ENCODE measurements around the gene HIP1.
A peak's percentile ranks its signal among the peaks of the same experiment; 100 is the strongest.

HIP1 gene

GRCh38 chr7:75757860-75758259 is 19.1 kb upstream of the HIP1 start:
- H3K79me2 ChIP-seq (ENCODE audit: insufficient read depth, low read length), result no peaks in the 10 kb centered on the region
- TF ChIP-seq EZH2 (IDR thresholded peaks at IDR 0.05; ENCODE audit: borderline replicate concordance, low read length) (no peak), CTCF (IDR thresholded peaks at IDR 0.05; ENCODE audit: low read length) (no peak)
- no peak overlapping the region for H2AFZ ChIP-seq (ENCODE audit: low read length)
- no peaks in the 10 kb centered on the region for H3K36me3 ChIP-seq (ENCODE audit: insufficient read depth, low read length)
- H3K4me2 ChIP-seq (ENCODE audit: low read length), result no peak overlapping the region
- peaks cover 3% of the 10 kb centered on the region; the same call in 1 of the 2 replicates for H3K27me3 ChIP-seq (ENCODE audit: insufficient read depth, low read length)
- no peaks in the 10 kb centered on the region for H3K9me3 ChIP-seq (ENCODE audit: low read length)
- H3F3A ChIP-seq (ENCODE audit: insufficient read depth, low read length), result no peaks in the 10 kb centered on the region
- H3K27ac ChIP-seq (ENCODE audit: low read depth, low read length, poor library complexity, severe bottlenecking), result no peak overlapping the region
- no peaks in the 10 kb centered on the region for H4K20me1 ChIP-seq (ENCODE audit: insufficient read depth, low read length)
- H3K9ac ChIP-seq (ENCODE audit: low read length), result no peak overlapping the region
- H3K4me3 ChIP-seq (ENCODE audit: low read depth, low read length, poor library complexity, severe bottlenecking), result no peak overlapping the region
- no peaks in the 10 kb centered on the region for H3K4me1 ChIP-seq (ENCODE audit: insufficient read depth, low read length, severe bottlenecking)
- H3K9me2 ChIP-seq (ENCODE audit: low read depth, low read length), result no peaks in the 10 kb centered on the region

GRCh38 chr7:75756991-75757676 is 18.4 kb upstream of the HIP1 start:
- Histone ChIP-seq H3K4me2 (ENCODE audit: low read length) (no peak overlapping the region), H3F3A (ENCODE audit: insufficient read depth, low read length) (no peaks in the 10 kb centered on the region), H3K27me3 (ENCODE audit: insufficient read depth, low read length) (peaks cover 3% of the 10 kb centered on the region; the same call in 1 of the 2 replicates), H3K9me2 (ENCODE audit: low read depth, low read length) (no peaks in the 10 kb centered on the region), H2AFZ (ENCODE audit: low read length) (no peak overlapping the region), H4K20me1 (ENCODE audit: insufficient read depth, low read length) (no peaks in the 10 kb centered on the region), H3K36me3 (ENCODE audit: insufficient read depth, low read length) (no peaks in the 10 kb centered on the region), H3K4me3 (ENCODE audit: low read depth, low read length, poor library complexity, severe bottlenecking) (no peak overlapping the region), H3K9me3 (ENCODE audit: low read length) (no peaks in the 10 kb centered on the region), H3K27ac (ENCODE audit: low read depth, low read length, poor library complexity, severe bottlenecking) (no peak overlapping the region), H3K4me1 (ENCODE audit: insufficient read depth, low read length, severe bottlenecking) (no peaks in the 10 kb centered on the region), H3K9ac (ENCODE audit: low read length) (no peak overlapping the region), H3K79me2 (ENCODE audit: insufficient read depth, low read length) (no peaks in the 10 kb centered on the region)
- TF ChIP-seq EZH2 (IDR thresholded peaks at IDR 0.05; ENCODE audit: borderline replicate concordance, low read length) (no peak), CTCF (IDR thresholded peaks at IDR 0.05; ENCODE audit: low read length) (peak; percentile 50)

DNA sequence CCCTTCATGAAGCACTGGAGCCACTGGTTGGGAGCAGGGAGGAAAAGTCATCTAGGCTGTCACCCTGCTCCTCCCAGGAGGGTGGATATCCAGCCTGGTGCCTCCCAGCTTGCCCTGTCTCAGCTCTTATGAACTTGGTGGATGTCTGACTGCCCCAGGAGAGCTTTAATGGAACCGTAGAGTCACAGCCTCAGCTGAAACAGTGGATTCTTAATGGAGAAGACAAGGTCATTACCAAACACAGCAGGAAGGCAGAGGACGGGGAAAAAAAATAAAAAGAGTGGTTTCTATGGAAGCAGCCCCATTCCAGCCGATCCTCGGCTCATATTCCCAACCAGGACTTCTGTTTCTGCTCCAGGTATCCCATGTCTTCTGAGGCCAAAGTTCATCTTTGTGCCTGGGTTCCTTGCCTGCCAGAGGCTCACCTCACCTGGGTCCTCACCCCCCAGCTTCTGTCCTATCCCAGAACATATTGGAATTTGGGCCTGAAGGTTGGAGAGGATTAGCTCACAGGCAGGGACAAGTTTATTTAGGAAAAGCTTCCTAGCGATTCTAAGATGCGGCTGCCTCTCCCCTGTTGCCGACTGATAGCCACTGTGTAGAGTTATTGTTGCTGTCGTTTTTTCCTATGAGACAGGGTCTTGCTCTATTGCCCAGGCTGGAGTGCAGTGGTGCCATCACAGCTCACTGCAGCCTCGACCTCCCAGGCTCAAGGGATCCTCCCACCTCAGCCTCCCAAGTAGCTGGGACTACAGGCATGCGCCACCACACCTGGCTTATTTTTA is 17.7 kb upstream of the HIP1 start:
- Histone ChIP-seq H2AFZ (ENCODE audit: low read length) (no peak overlapping the region), H3K4me3 (ENCODE audit: low read depth, low read length, poor library complexity, severe bottlenecking) (no peak overlapping the region), H3K4me1 (ENCODE audit: insufficient read depth, low read length, severe bottlenecking) (no peaks in the 10 kb centered on the region), H3K27me3 (ENCODE audit: insufficient read depth, low read length) (peaks cover 3% of the 10 kb centered on the region; the same call in 1 of the 2 replicates), H3K9ac (ENCODE audit: low read length) (no peak overlapping the region), H3K27ac (ENCODE audit: low read depth, low read length, poor library complexity, severe bottlenecking) (no peak overlapping the region), H3K79me2 (ENCODE audit: insufficient read depth, low read length) (no peaks in the 10 kb centered on the region), H3K36me3 (ENCODE audit: insufficient read depth, low read length) (no peaks in the 10 kb centered on the region), H4K20me1 (ENCODE audit: insufficient read depth, low read length) (no peaks in the 10 kb centered on the region), H3K9me3 (ENCODE audit: low read length) (no peaks in the 10 kb centered on the region), H3K4me2 (ENCODE audit: low read length) (no peak overlapping the region), H3K9me2 (ENCODE audit: low read depth, low read length) (no peaks in the 10 kb centered on the region), H3F3A (ENCODE audit: insufficient read depth, low read length) (no peaks in the 10 kb centered on the region)
- TF ChIP-seq EZH2 (IDR thresholded peaks at IDR 0.05; ENCODE audit: borderline replicate concordance, low read length) (no peak), CTCF (IDR thresholded peaks at IDR 0.05; ENCODE audit: low read length) (no peak)
